ENCODE measurements around the gene GPR107.

The GPR107 gene

DNA sequence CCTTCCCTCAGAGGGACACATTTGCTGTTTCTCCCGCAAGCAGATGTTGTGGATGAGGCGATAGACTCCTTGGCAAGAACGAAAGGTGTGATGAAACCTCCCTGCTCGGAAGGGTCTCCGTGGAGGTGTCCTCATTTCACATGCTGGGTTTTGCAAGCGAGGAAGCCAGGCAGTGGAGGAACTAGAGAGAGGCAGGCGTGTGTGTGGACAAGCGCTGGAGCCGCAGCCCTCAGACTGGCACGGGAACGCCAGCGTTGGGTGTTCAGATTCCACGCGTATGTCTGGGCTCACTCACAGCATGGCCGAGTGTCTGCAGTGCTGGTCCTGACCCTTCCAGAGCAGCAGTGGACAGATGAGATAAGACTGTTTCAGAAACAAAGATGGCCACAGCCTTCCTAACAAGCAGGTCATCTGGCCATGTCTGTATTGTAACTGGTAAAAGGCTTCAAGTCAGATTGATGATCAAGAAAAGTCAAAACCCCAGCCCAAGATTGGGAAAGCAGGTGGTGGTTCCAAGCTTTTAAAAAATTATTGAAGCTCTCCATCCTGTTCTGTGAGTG is 83.5 kb downstream of the GPR107 start:
- H3K27ac ChIP-seq, result no peak overlapping the region
- TF ChIP-seq CTCF (IDR thresholded peaks at IDR 0.05), result no peak
- TF ChIP-seq ZFX (IDR thresholded peaks at IDR 0.05; ENCODE audit: borderline replicate concordance), result no peak

GRCh38 chr9:130137641-130138081 is 84.0 kb downstream of the GPR107 start:
- no peak overlapping the region for H3K27ac ChIP-seq
- TF ChIP-seq CTCF (IDR thresholded peaks at IDR 0.05) (no peak), ZFX (IDR thresholded peaks at IDR 0.05; ENCODE audit: borderline replicate concordance) (no peak)

DNA sequence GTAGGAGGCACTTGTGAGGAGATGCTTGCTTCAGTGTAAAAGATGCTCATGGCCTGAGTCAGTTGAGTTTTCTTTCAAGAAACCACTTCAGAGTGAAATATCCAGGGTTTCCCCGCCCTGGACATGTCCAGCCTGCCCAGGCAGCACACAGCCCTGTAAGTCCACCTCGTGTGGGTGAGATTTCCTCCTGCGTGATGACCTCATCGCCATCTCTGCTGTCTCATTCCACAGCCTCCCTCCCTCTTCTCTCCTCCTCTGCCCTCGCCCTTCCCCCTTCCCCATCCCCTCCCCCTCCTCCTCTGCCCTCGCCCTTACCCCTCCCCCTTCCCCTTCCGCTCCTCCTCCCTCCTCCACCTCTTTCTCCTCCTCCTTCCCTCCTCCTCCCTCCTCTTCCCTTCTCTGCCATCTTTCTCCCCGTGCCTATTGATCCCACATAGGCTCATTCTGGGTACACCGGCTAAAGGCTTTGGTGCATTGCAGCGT is 84.5 kb downstream of the GPR107 start:
- TF ChIP-seq CTCF (IDR thresholded peaks at IDR 0.05), result no peak
- TF ChIP-seq ZFX (IDR thresholded peaks at IDR 0.05; ENCODE audit: borderline replicate concordance), result no peak
- H3K27ac ChIP-seq, result no peak overlapping the region

GRCh38 chr9:130138791-130139190 is 85.1 kb downstream of the GPR107 start:
- no peak for TF ChIP-seq ZFX (IDR thresholded peaks at IDR 0.05; ENCODE audit: borderline replicate concordance)
- no peak for TF ChIP-seq CTCF (IDR thresholded peaks at IDR 0.05)
- no peak overlapping the region for H3K27ac ChIP-seq

DNA sequence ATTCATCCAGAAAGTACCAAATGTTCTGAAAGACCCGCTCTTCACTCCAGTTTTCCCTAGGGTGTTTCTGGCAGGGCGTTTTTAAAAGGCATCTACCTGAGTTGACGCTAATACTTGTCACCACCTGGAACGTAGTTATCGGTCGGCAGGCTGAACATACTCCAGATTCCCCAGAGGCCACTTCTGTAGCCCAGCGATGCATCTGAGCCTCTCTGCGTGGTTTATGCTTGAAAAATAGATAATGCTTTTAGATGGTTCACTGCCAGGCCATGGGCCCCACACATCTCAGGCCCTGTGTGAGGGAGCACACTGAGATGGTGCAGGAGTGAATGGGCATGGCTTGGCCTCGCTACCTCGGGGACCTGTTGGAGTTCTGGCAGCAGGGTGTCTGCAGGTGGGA is 85.5 kb downstream of the GPR107 start:
- no peak overlapping the region for H3K27ac ChIP-seq
- no peak for TF ChIP-seq CTCF (IDR thresholded peaks at IDR 0.05)
- no peak for TF ChIP-seq ZFX (IDR thresholded peaks at IDR 0.05; ENCODE audit: borderline replicate concordance)

GRCh38 chr9:130140706-130141105 is 87.0 kb downstream of the GPR107 start:
- no peak overlapping the region for H3K27ac ChIP-seq
- TF ChIP-seq CTCF (IDR thresholded peaks at IDR 0.05), result no peak
- TF ChIP-seq ZFX (IDR thresholded peaks at IDR 0.05; ENCODE audit: borderline replicate concordance), result no peak

DNA sequence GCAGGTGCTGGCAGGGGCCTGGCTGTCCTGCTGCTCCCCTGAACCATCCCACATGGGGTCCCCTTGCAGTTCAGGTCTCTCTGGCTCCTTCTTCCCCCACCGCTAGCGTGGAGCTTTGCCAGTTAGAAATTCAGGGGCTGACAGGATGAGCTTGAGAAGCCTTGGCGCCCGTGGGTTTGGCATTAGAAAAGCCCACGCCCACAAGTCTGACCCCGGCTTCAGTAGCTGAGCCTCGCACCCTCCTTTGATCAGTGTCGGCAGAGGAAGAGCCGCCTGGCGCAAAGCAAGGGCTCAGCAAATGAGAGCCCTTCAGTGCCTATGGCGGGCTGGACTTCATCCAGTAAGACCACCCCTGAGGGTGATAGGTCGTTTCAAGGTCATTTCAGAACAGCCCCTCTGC is 88.3 kb downstream of the GPR107 start:
- H3K27ac ChIP-seq, result no peak overlapping the region
- TF ChIP-seq CTCF (IDR thresholded peaks at IDR 0.05) (no peak), ZFX (IDR thresholded peaks at IDR 0.05; ENCODE audit: borderline replicate concordance) (no peak)
